CD14-positive monocyte (primary cell): Measurements from ENCODE around the gene MTUS2. TPM values are rescaled to one million over a fixed set of nuclear protein-coding genes. Genes with fewer than 3 reads are reported as not detected.

Experiments
- DNase-seq, 3 donors: peaks; one replicate each; pipeline ENCODE4 v3.0.0-alpha.2; 2011 to 2022
- H2AFZ ChIP-seq: 2 replicates; pipeline ENCODE4 v1.6.0; 2012; ENCODE audit warnings: mild to moderate bottlenecking, low read depth, low read length, inconsistent platforms; ENCODE audit not compliant: insufficient read depth, poor library complexity, severe bottlenecking
- H3K27ac ChIP-seq, 2 donors: 1 replicate in 1 of 2; 2 replicates in 1 of 2; pipeline ENCODE4 v1.5.1; 2012 to 2013; ENCODE audit warnings: low read length in 2 of 2, control low read depth in 1 of 2, inconsistent platforms in 1 of 2, low read depth in 1 of 2, mild to moderate bottlenecking in 1 of 2
- H3K27me3 ChIP-seq, 2 donors: one replicate each; pipeline versions ENCODE4 v1.6.0 to v1.6.1; 2011 to 2013; ENCODE audit warnings: low read length in 2 of 2; ENCODE audit not compliant: control insufficient read depth in 2 of 2, insufficient read depth in 2 of 2
- H3K36me3 ChIP-seq, 2 donors: replicated peaks in 1 of 2; 1 replicate in 1 of 2; 2 replicates in 1 of 2; pipeline versions ENCODE4 v1.5.1 to v1.6.1; 2012 to 2013; ENCODE audit warnings: low read length in 2 of 2, control low read depth in 1 of 2, inconsistent platforms in 1 of 2, mild to moderate bottlenecking in 1 of 2; ENCODE audit not compliant: insufficient read depth in 2 of 2, control insufficient read depth in 1 of 2
- H3K4me1 ChIP-seq, 2 donors: 1 replicate in 1 of 2; 2 replicates in 1 of 2; pipeline versions ENCODE4 v1.5.1 to v1.6.1; 2012 to 2013; ENCODE audit warnings: low read length in 2 of 2, control low read depth in 1 of 2, inconsistent platforms in 1 of 2, mild to moderate bottlenecking in 1 of 2, moderate library complexity in 1 of 2; ENCODE audit not compliant: insufficient read depth in 2 of 2, control insufficient read depth in 1 of 2
- H3K4me2 ChIP-seq: replicated peaks from 2 replicates; pipeline ENCODE3; 2012; ENCODE audit warnings: low read length, moderate library complexity, mild to moderate bottlenecking; ENCODE audit not compliant: poor library complexity, severe bottlenecking; ENCODE audit errors: extremely low read depth
- H3K4me3 ChIP-seq, 3 experiments: fragments of 200-600 bp in 1 of 3; sonication (generic) in 1 of 3; replicated peaks in 1 of 3; 1 replicate in 2 of 3; 2 replicates in 1 of 3; pipeline ENCODE4 v1.5.1; 2011 to 2013; ENCODE audit warnings: low read length in 3 of 3, mild to moderate bottlenecking in 3 of 3, control low read depth in 2 of 3, low read depth in 2 of 3, inconsistent platforms in 1 of 3, moderate library complexity in 1 of 3
- H3K79me2 ChIP-seq: 2 replicates; pipeline ENCODE4 v1.6.0; 2012; ENCODE audit warnings: mild to moderate bottlenecking, control low read depth, inconsistent platforms, low read length, moderate library complexity; ENCODE audit not compliant: insufficient read depth
- H3K9ac ChIP-seq: 2 replicates; pipeline ENCODE4 v1.6.0; 2017; ENCODE audit warnings: low read length, mild to moderate bottlenecking; ENCODE audit not compliant: insufficient read depth, poor library complexity, severe bottlenecking
- H3K9me3 ChIP-seq, 2 donors: replicated peaks in 1 of 2; 1 replicate in 1 of 2; 2 replicates in 1 of 2; pipeline versions ENCODE4 v1.5.1 to v1.6.1; 2012 to 2013; ENCODE audit warnings: low read length in 2 of 2, control low read depth in 1 of 2; ENCODE audit not compliant: control insufficient read depth in 1 of 2, insufficient read depth in 1 of 2
- H4K20me1 ChIP-seq: 2 replicates; pipeline ENCODE4 v1.6.0; 2012; ENCODE audit warnings: mild to moderate bottlenecking, low read length, control low read depth, moderate library complexity; ENCODE audit not compliant: insufficient read depth
- H3K27ac Mint-ChIP-seq, 7 donors: one replicate each; pipeline ENCODE4 v1.8.0; 2020; ENCODE audit warnings: mild to moderate bottlenecking in 7 of 7, mixed read lengths in 7 of 7, moderate library complexity in 6 of 7, inconsistent platforms in 2 of 7
- H3K27me3 Mint-ChIP-seq, 3 donors: one replicate each; pipeline ENCODE4 v1.8.0; 2021 to 2022; ENCODE audit warnings: low read depth in 3 of 3, mild to moderate bottlenecking in 3 of 3, mixed read lengths in 3 of 3, moderate library complexity in 3 of 3, inconsistent platforms in 1 of 3
- H3K36me3 Mint-ChIP-seq, 2 donors: one replicate each; pipeline ENCODE4 v1.8.0; 2020; ENCODE audit warnings: mixed read lengths in 2 of 2, inconsistent platforms in 1 of 2, mild to moderate bottlenecking in 1 of 2
- H3K4me1 Mint-ChIP-seq: one replicate; pipeline ENCODE4 v1.8.0; 2020; ENCODE audit warnings: mild to moderate bottlenecking, mixed read lengths
- H3K4me3 Mint-ChIP-seq, 2 donors: one replicate each; pipeline ENCODE4 v1.8.0; 2020; ENCODE audit warnings: mild to moderate bottlenecking in 2 of 2, mixed read lengths in 2 of 2, moderate library complexity in 1 of 2
- H3K9me3 Mint-ChIP-seq, 7 donors: one replicate each; pipeline ENCODE4 v1.8.0; 2020 to 2022; ENCODE audit warnings: mixed read lengths in 7 of 7, mild to moderate bottlenecking in 6 of 7, moderate library complexity in 6 of 7, inconsistent platforms in 2 of 7
- CTCF ChIP-seq: fragments of 200-600 bp; IDR thresholded peaks from one replicate; pipeline ENCODE4 v1.8.0; 2022; ENCODE audit warnings: antibody characterized with exemption, mild to moderate bottlenecking
- whole genome bisulfite sequencing: methylation state at CpG from one replicate; pipeline ENCODE4 v1.1.5; 2013; ENCODE audit warnings: missing lambda C conversion rate; ENCODE audit not compliant: insufficient coverage; 5-methylcytosine and 5-hydroxymethylcytosine counted together
- intact Hi-C, 2 donors: fragments of 100-400 bp; cut with micrococcal nuclease; formaldehyde crosslinking; loops; one replicate each; pipeline versions ENCODE4 v1.15.0 to v1.15.1; 2023
- polyA plus RNA-seq, 3 donors: library from polyadenylated mRNA; depleted of rRNA in 1 of 3; unstranded in 2 of 3; stranded (reverse) in 1 of 3; fragments of 300-500 nt in 2 of 3; fragments of >200 nt in 1 of 3; fragmentation: Illumina TruSeq in 2 of 3; gene quantifications; 1 replicate in 2 of 3; 2 replicates in 1 of 3; pipeline ENCODE4 v1.2.3, GENCODE V29; 2012 to 2021

Gene MTUS2
- polyA plus RNA-seq, 3 donors: 0.04 TPM; not detected in 2

- no peak for TF ChIP-seq CTCF
- Mint-ChIP-seq H3K27ac (no peak overlapping the region), H3K4me3 (no peak overlapping the region), H3K27me3 (peaks cover 0 to 3% (median 3%) of the 10 kb centered on the region in 3 donors), H3K36me3 (no peaks in the 10 kb centered on the region), H3K9me3 (peaks cover 0 to 10% (median under 1%) of the 10 kb centered on the region in 7 donors), H3K4me1 (peaks cover 5% of the 10 kb centered on the region)
- H3K4me3 ChIP-seq: no peak overlapping the region
- H3K79me2 ChIP-seq: no peaks in the 10 kb centered on the region
- intact Hi-C loops: no loop called here
- H3K9ac ChIP-seq: no peak overlapping the region
- H4K20me1 ChIP-seq: no peaks in the 10 kb centered on the region
- no peaks in the 10 kb centered on the region for H3K27me3 ChIP-seq
- no peaks in the 10 kb centered on the region for H3K36me3 ChIP-seq
- peaks cover 0 to under 1% of the 10 kb centered on the region in 2 donors for H3K9me3 ChIP-seq
- H3K4me1 ChIP-seq: peaks cover 0 to 4% of the 10 kb centered on the region in 2 donors
- DNase-seq: no peak
- no peak overlapping the region for H3K4me2 ChIP-seq
- no peak overlapping the region for H2AFZ ChIP-seq
- WGBS: 100% methylated on average over 1 of the region's 1 CpG
- H3K27ac ChIP-seq: no peak overlapping the region
Observed at GRCh38 chr13:29131159-29131558, 311.0 kb downstream of the MTUS2 start.

GRCh38 chr13:29131881-29132668 lies 311.9 kb downstream of the MTUS2 start:
- no CpG with 5 or more reads among the region's 4 CpGs for WGBS
- Mint-ChIP-seq H3K27ac (no peak overlapping the region), H3K9me3 (peaks cover 0 to 11% (median 5%) of the 10 kb centered on the region in 7 donors)

More at GRCh38 chr13:29131881-29132668, 311.9 kb downstream of the MTUS2 start:
- DNase-seq: no peak
- H3K9me3 ChIP-seq: peaks cover 3 to 7% of the 10 kb centered on the region in 2 donors
- no peak overlapping the region for H2AFZ ChIP-seq
- no peak overlapping the region for H3K4me3 Mint-ChIP-seq
- peaks cover 0 to 4% of the 10 kb centered on the region in 2 donors for H3K4me1 ChIP-seq
- intact Hi-C loops: no loop called here
- H4K20me1 ChIP-seq: no peaks in the 10 kb centered on the region
- H3K4me1 Mint-ChIP-seq: peaks cover 5% of the 10 kb centered on the region
- no peaks in the 10 kb centered on the region for H3K27me3 ChIP-seq
- no peak overlapping the region for H3K4me3 ChIP-seq
- no peak overlapping the region for H3K9ac ChIP-seq
- no peak overlapping the region for H3K27ac ChIP-seq
- no peaks in the 10 kb centered on the region for H3K79me2 ChIP-seq
- H3K36me3 Mint-ChIP-seq: no peaks in the 10 kb centered on the region
- H3K4me2 ChIP-seq: no peak overlapping the region
- H3K36me3 ChIP-seq: no peaks in the 10 kb centered on the region
- peaks cover 0 to 3% (median 1%) of the 10 kb centered on the region in 3 donors for H3K27me3 Mint-ChIP-seq
- TF ChIP-seq CTCF: no peak
